GM12891 (cell line): ENCODE measurements around the gene HCAR2.
"Not testable (repeated sequence)": the region's sequence is repeated elsewhere in the genome, so short reads cannot be mapped to it uniquely, and the experiment has no call there.

ENCODE experiments used
- POLR2A ChIP-seq: IDR thresholded peaks from 2 replicates; pipeline ENCODE4 v1.6.1; 2011; ENCODE audit warnings: low read depth, low read length, control low read depth
- TAF1 ChIP-seq: IDR thresholded peaks from 2 replicates; pipeline ENCODE4 v1.6.1; 2011; ENCODE audit warnings: low read depth, low read length, control low read depth

DNA sequence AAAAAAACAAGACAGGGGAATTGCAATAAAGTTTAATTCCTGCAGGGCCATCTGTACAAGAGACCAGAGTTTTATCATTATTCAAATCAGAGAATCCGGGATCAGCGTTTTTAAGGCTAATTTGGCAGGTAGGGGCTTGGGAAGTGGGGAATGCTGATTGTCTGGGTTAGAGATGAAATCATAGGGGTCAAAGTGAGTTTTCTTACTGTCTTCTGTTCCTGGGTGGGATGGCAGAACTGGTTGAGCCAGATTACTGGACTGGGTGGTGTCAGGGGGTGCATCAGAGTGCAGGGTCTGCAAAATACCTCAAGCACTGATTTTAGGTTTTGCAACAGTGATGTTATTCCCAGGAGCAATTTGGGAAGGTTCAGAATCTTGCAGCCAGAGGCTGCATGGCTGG, 7.2 kb upstream of the HCAR2 start:
- not testable (repeated sequence) for TF ChIP-seq POLR2A, TAF1
